ENCODE data around the gene RUBCN.

GRCh38 chr3:197711973-197712707 lies 24.6 kb downstream of the RUBCN start:
- TF ChIP-seq, protein P1, sequence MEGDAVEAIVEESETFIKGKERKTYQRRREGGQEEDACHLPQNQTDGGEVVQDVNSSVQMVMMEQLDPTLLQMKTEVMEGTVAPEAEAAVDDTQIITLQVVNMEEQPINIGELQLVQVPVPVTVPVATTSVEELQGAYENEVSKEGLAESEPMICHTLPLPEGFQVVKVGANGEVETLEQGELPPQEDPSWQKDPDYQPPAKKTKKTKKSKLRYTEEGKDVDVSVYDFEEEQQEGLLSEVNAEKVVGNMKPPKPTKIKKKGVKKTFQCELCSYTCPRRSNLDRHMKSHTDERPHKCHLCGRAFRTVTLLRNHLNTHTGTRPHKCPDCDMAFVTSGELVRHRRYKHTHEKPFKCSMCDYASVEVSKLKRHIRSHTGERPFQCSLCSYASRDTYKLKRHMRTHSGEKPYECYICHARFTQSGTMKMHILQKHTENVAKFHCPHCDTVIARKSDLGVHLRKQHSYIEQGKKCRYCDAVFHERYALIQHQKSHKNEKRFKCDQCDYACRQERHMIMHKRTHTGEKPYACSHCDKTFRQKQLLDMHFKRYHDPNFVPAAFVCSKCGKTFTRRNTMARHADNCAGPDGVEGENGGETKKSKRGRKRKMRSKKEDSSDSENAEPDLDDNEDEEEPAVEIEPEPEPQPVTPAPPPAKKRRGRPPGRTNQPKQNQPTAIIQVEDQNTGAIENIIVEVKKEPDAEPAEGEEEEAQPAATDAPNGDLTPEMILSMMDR (tag by site-specific recombination; IDR thresholded peaks at IDR 0.05), result no peak
- TF ChIP-seq, protein P2, sequence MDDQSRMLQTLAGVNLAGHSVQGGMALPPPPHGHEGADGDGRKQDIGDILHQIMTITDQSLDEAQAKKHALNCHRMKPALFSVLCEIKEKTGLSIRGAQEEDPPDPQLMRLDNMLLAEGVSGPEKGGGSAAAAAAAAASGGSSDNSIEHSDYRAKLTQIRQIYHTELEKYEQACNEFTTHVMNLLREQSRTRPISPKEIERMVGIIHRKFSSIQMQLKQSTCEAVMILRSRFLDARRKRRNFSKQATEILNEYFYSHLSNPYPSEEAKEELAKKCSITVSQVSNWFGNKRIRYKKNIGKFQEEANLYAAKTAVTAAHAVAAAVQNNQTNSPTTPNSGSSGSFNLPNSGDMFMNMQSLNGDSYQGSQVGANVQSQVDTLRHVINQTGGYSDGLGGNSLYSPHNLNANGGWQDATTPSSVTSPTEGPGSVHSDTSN (CRISPR knock-in tag; IDR thresholded peaks at IDR 0.05), result no peak
- no peak for TF ChIP-seq OSR2 (tag by site-specific recombination; IDR thresholded peaks at IDR 0.05)
- TF ChIP-seq ZNF658 (tag by site-specific recombination; IDR thresholded peaks at IDR 0.05), result no peak
- no peak for TF ChIP-seq ZNF776 (tag by site-specific recombination; IDR thresholded peaks at IDR 0.05; ENCODE audit: borderline replicate concordance)
- TF ChIP-seq ZNF354C (tag by site-specific recombination; IDR thresholded peaks at IDR 0.05; ENCODE audit: borderline replicate concordance, low read depth), result no peak
- no peak for TF ChIP-seq ZNF571 (tag by site-specific recombination; IDR thresholded peaks at IDR 0.05)
